ENCODE data around the gene SLC7A7. TPM values are rescaled to one million over a fixed set of nuclear protein-coding genes. Genes with fewer than 3 reads are reported as not detected.
A peak's percentile ranks its signal among the peaks of the same experiment; 100 is the strongest.

SLC7A7 gene
- total and polyA plus RNA-seq, 2 of the 13 experiments (the other 11 are each of a cell fraction or from before 2014, with no cell fraction given), result 0.13 to 0.63 TPM

GRCh38 chr14:22774011-22774706 is 41.1 kb downstream of the SLC7A7 start (continued):
- TF ChIP-seq KDM5A (IDR thresholded peaks at IDR 0.05; ENCODE audit: borderline replicate concordance, low read length) (no peak), SRSF1 (optimal IDR thresholded peaks at IDR 0.05; ENCODE audit: low read depth, low read length) (no peak), SMARCE1 (IDR thresholded peaks at IDR 0.05; ENCODE audit: borderline replicate concordance) (no peak)

- H3K36me3 ChIP-seq (replicated peaks in 1 of 2; ENCODE audit: control insufficient read depth in 1 of 2, insufficient read depth in 2 of 2, low read length in 2 of 2), result peaks cover 30 to 35% of the 10 kb centered on the region in 2 experiments
- intact Hi-C loops (cut with micrococcal nuclease; ENCODE audit: unreplicated experiment), result no loop called here
- no peaks in the 10 kb centered on the region for H4K20me1 ChIP-seq (ENCODE audit: insufficient read depth, low read length)
- no TSS peak for BruUV-seq (replicated peaks)
- no peak overlapping the region for H3K4me2 ChIP-seq (ENCODE audit: low read depth, low read length)
- no peak for ATAC-seq
- no peak for DNase-seq (ENCODE audit: low spot score)
- 94% methylated on average over 8 of the region's 8 CpGs for WGBS (ENCODE audit: low lambda C conversion rate)
- no peak for FAIRE-seq
- no peak overlapping the region for H3K27ac ChIP-seq (ENCODE audit: extremely low read length, insufficient read depth, low read length)
- CTCF ChIA-PET (ENCODE audit: low intra/inter-chr PET ratio, low total read pairs), result interaction anchor here (0.8 kb wide), 1 partner anchor 79 kb away, joined by 3 read pairs; no protein-coding TSS in a partner anchor
- POLR2A ChIA-PET, result interaction anchor here (0.5 to 3.1 kb wide), 16 partner anchors 7 to 233 kb away, joined by 3 to 22 read pairs (median 4); partner anchors contain the start of genes DAD1 and OXA1L
- in situ Hi-C loops (cut with HindIII; ENCODE audit: extremely low pct_ligation_motif_present, low pct_unique_long_range_greater_than_20kb), result loop anchor here (10.0 kb wide), 1 partner anchor 81 kb away; no protein-coding TSS in a partner anchor
- H3K9ac ChIP-seq (ENCODE audit: insufficient read depth, low read depth, low read length), result no peak overlapping the region
- no peak overlapping the region for H2AFZ ChIP-seq (ENCODE audit: low read length)
- H3K4me3 ChIP-seq (replicated peaks in 1 of 3; ENCODE audit: insufficient read depth in 1 of 3, low read depth in 2 of 3, low read length in 3 of 3), result no peak overlapping the region
- no peaks in the 10 kb centered on the region for H3K27me3 ChIP-seq (ENCODE audit: control insufficient read depth in 1 of 2, insufficient read depth in 2 of 2, low read length in 2 of 2)
- H3K79me2 ChIP-seq (ENCODE audit: insufficient read depth, low read length), result peaks cover 2% of the 10 kb centered on the region
- no peaks in the 10 kb centered on the region for H3K9me3 ChIP-seq (ENCODE audit: low read length)
- H3K4me1 ChIP-seq (ENCODE audit: insufficient read depth, low read length), result peaks cover 14% of the 10 kb centered on the region
- TF ChIP-seq ZNF430 (CRISPR knock-in tag; IDR thresholded peaks at IDR 0.05), result no peak
- TF ChIP-seq ETV5 (CRISPR knock-in tag; IDR thresholded peaks at IDR 0.05; ENCODE audit: borderline replicate concordance), result no peak
- TF ChIP-seq AKAP8 (CRISPR knock-in tag; IDR thresholded peaks at IDR 0.05), result 0 out of 2 replicates have a peak, but pooled peaks have one; percentile 20
- 0 out of 2 replicates have a peak, but pooled peaks have one; percentile 21 for TF ChIP-seq ZFP36L1 (CRISPR knock-in tag; IDR thresholded peaks at IDR 0.05)
- peak; percentile 81; the same call in 1 of the 2 replicates for TF ChIP-seq PAF1 (CRISPR knock-in tag; IDR thresholded peaks at IDR 0.05)
- TF ChIP-seq ZNF12 (CRISPR knock-in tag; IDR thresholded peaks at IDR 0.05), result peak; percentile 98
- 0 out of 2 replicates have a peak, but pooled peaks have one; percentile 24 for TF ChIP-seq FOXC1 (CRISPR knock-in tag; IDR thresholded peaks at IDR 0.05; ENCODE audit: borderline replicate concordance)
- no peak for TF ChIP-seq ZFP90 (CRISPR knock-in tag; IDR thresholded peaks at IDR 0.05; ENCODE audit: borderline replicate concordance)
- TF ChIP-seq ZNF318 (CRISPR knock-in tag; IDR thresholded peaks at IDR 0.05), result no peak
- 0 out of 2 replicates have a peak, but pooled peaks have one; percentile 52 for TF ChIP-seq ZNF180 (CRISPR knock-in tag; IDR thresholded peaks at IDR 0.05; ENCODE audit: borderline replicate concordance, low read depth)
Measured at GRCh38 chr14:22773162-22774010, 41.8 kb downstream of the SLC7A7 start.

All from HepG2 (cell line).